Activated T-cell treated with anti-CD3 and anti-CD28 coated beads, Interleukin-2, amount 50 U/mL, for 72 hours (primary cell): Measurements from ENCODE around the gene ARHGAP44. TPM values are rescaled to one million over a fixed set of nuclear protein-coding genes. Genes with fewer than 3 reads are reported as not detected.
"Not testable (repeated sequence)": the region's sequence is repeated elsewhere in the genome, so short reads cannot be mapped to it uniquely, and the experiment has no call there.

ENCODE experiments used
- ATAC-seq, 2 donors: fragments of 150-1000 bp; cut with Tn5 transposase; replicated peaks in 1 of 2; 2 replicates each; pipeline ENCODE4 v1.10.0; 2021; ENCODE audit warnings: moderate library complexity in 2 of 2, mild to moderate bottlenecking in 1 of 2
- DNase-seq, 2 donors: peaks; one replicate each; pipeline ENCODE4 v3.0.0; 2021 to 2022; ENCODE audit warnings: mixed read lengths in 1 of 2
- H3K27ac Mint-ChIP-seq: one replicate; pipeline ENCODE4 v1.8.0; 2022; ENCODE audit warnings: mild to moderate bottlenecking, moderate library complexity, mixed read lengths
- H3K27me3 Mint-ChIP-seq: one replicate; pipeline ENCODE4 v1.8.0; 2022; ENCODE audit warnings: low read depth, mixed read lengths
- H3K36me3 Mint-ChIP-seq, 2 donors: one replicate each; pipeline ENCODE4 v1.8.0; 2022; ENCODE audit warnings: mixed read lengths in 2 of 2, mild to moderate bottlenecking in 1 of 2; ENCODE audit not compliant: insufficient read depth in 2 of 2
- H3K4me1 Mint-ChIP-seq: one replicate; pipeline ENCODE4 v1.8.0; 2022; ENCODE audit warnings: low read depth, mixed read lengths
- H3K4me3 Mint-ChIP-seq, 2 donors: one replicate each; pipeline ENCODE4 v1.8.0; 2022; ENCODE audit warnings: mild to moderate bottlenecking in 2 of 2, mixed read lengths in 2 of 2, moderate library complexity in 2 of 2
- H3K9me3 Mint-ChIP-seq, 2 donors: one replicate each; pipeline ENCODE4 v1.8.0; 2022; ENCODE audit warnings: mixed read lengths in 2 of 2
- total RNA-seq, 2 donors: library from RNA; stranded (reverse); gene quantifications; one replicate each; pipeline ENCODE4 v1.2.3, GENCODE V29; 2022

Gene ARHGAP44
- total RNA-seq, 2 donors from 2014 or later = 0.55 TPM; not detected in 1

GRCh38 chr17:12963505-12963904 is 174.2 kb downstream of the ARHGAP44 start:
- peaks cover 0 to 1% of the 10 kb centered on the region in 2 donors for H3K36me3 Mint-ChIP-seq
- no peak for ATAC-seq
- no peak for DNase-seq
- H3K27me3 Mint-ChIP-seq = no peaks in the 10 kb centered on the region
- H3K9me3 Mint-ChIP-seq = no peaks in the 10 kb centered on the region
- no peak overlapping the region for H3K4me3 Mint-ChIP-seq
- H3K27ac Mint-ChIP-seq = no peak overlapping the region
- H3K4me1 Mint-ChIP-seq = no peaks in the 10 kb centered on the region

GRCh38 chr17:12964162-12964561 is 174.9 kb downstream of the ARHGAP44 start:
- Mint-ChIP-seq H3K27me3 (no peaks in the 10 kb centered on the region), H3K9me3 (no peaks in the 10 kb centered on the region), H3K27ac (no peak overlapping the region), H3K36me3 (peaks cover 0 to 1% of the 10 kb centered on the region in 2 donors), H3K4me1 (no peaks in the 10 kb centered on the region), H3K4me3 (no peak overlapping the region)
- ATAC-seq (no peak), DNase-seq (no peak)

GRCh38 chr17:12964840-12965239 is 175.5 kb downstream of the ARHGAP44 start:
- ATAC-seq = no peak
- DNase-seq = no peak
- H3K27me3 Mint-ChIP-seq = no peaks in the 10 kb centered on the region
- H3K36me3 Mint-ChIP-seq = peaks cover 0 to 1% of the 10 kb centered on the region in 2 donors
- no peak overlapping the region for H3K4me3 Mint-ChIP-seq
- no peaks in the 10 kb centered on the region for H3K4me1 Mint-ChIP-seq
- H3K9me3 Mint-ChIP-seq = no peaks in the 10 kb centered on the region
- H3K27ac Mint-ChIP-seq = no peak overlapping the region

GRCh38 chr17:12965988-12966387 is 176.7 kb downstream of the ARHGAP44 start:
- Mint-ChIP-seq H3K36me3 (peaks cover 0 to 1% of the 10 kb centered on the region in 2 donors), H3K4me3 (no peak overlapping the region), H3K27me3 (no peaks in the 10 kb centered on the region), H3K9me3 (no peaks in the 10 kb centered on the region), H3K4me1 (no peaks in the 10 kb centered on the region), H3K27ac (no peak overlapping the region)
- ATAC-seq (no peak), DNase-seq (no peak)

GRCh38 chr17:12966413-12966812 is 177.1 kb downstream of the ARHGAP44 start:
- H3K27ac Mint-ChIP-seq = no peak overlapping the region
- peaks cover 0 to 1% of the 10 kb centered on the region in 2 donors for H3K36me3 Mint-ChIP-seq
- no peaks in the 10 kb centered on the region for H3K9me3 Mint-ChIP-seq
- peaks cover 2% of the 10 kb centered on the region for H3K27me3 Mint-ChIP-seq
- H3K4me1 Mint-ChIP-seq = no peaks in the 10 kb centered on the region
- H3K4me3 Mint-ChIP-seq = no peak overlapping the region
- ATAC-seq (no peak), DNase-seq (no peak)

GRCh38 chr17:12967962-12968361 is 178.7 kb downstream of the ARHGAP44 start:
- DNase-seq = no peak
- no peaks in the 10 kb centered on the region for H3K36me3 Mint-ChIP-seq
- H3K9me3 Mint-ChIP-seq = no peaks in the 10 kb centered on the region
- ATAC-seq = no peak
- H3K4me1 Mint-ChIP-seq = no peaks in the 10 kb centered on the region
- H3K27ac Mint-ChIP-seq = no peak overlapping the region
- no peak overlapping the region for H3K4me3 Mint-ChIP-seq
- peaks cover 11% of the 10 kb centered on the region for H3K27me3 Mint-ChIP-seq

- no peak overlapping the region for H3K27ac Mint-ChIP-seq
- DNase-seq (no peak), ATAC-seq (no peak)
- H3K9me3 Mint-ChIP-seq = no peaks in the 10 kb centered on the region
- no peak overlapping the region for H3K4me3 Mint-ChIP-seq
- no peaks in the 10 kb centered on the region for H3K4me1 Mint-ChIP-seq
- peaks cover 23% of the 10 kb centered on the region for H3K27me3 Mint-ChIP-seq
- H3K36me3 Mint-ChIP-seq = no peaks in the 10 kb centered on the region
Observed at GRCh38 chr17:12973496-12974004, 184.3 kb downstream of the ARHGAP44 start.

GRCh38 chr17:12974005-12974531 is 184.8 kb downstream of the ARHGAP44 start:
- ATAC-seq = no peak
- no peak for DNase-seq
- Mint-ChIP-seq H3K36me3 (no peaks in the 10 kb centered on the region), H3K27me3 (peaks cover 23% of the 10 kb centered on the region), H3K4me1 (no peaks in the 10 kb centered on the region), H3K9me3 (no peaks in the 10 kb centered on the region), H3K27ac (no peak overlapping the region), H3K4me3 (peak overlapping the region in 1 of 2 donors; percentile 6)

- no peak for DNase-seq
- Mint-ChIP-seq H3K27me3 (peaks cover 15% of the 10 kb centered on the region), H3K36me3 (no peaks in the 10 kb centered on the region), H3K27ac (no peak overlapping the region), H3K4me3 (no peak overlapping the region), H3K9me3 (no peaks in the 10 kb centered on the region), H3K4me1 (no peaks in the 10 kb centered on the region)
- no peak for ATAC-seq
Observed at GRCh38 chr17:12977008-12977751, 187.9 kb downstream of the ARHGAP44 start.

GRCh38 chr17:12978787-12979186 is 189.5 kb downstream of the ARHGAP44 start:
- H3K4me1 Mint-ChIP-seq, ATAC-seq, H3K9me3 Mint-ChIP-seq, H3K27ac Mint-ChIP-seq, H3K4me3 Mint-ChIP-seq, H3K36me3 Mint-ChIP-seq, DNase-seq: not testable (repeated sequence)
- H3K27me3 Mint-ChIP-seq = peaks cover 12% of the 10 kb centered on the region

GRCh38 chr17:12979246-12979645 is 189.9 kb downstream of the ARHGAP44 start:
- no peak for ATAC-seq
- no peak for DNase-seq
- no peak overlapping the region for H3K27ac Mint-ChIP-seq
- no peaks in the 10 kb centered on the region for H3K36me3 Mint-ChIP-seq
- H3K9me3 Mint-ChIP-seq = no peaks in the 10 kb centered on the region
- H3K27me3 Mint-ChIP-seq = peaks cover 10% of the 10 kb centered on the region
- no peaks in the 10 kb centered on the region for H3K4me1 Mint-ChIP-seq
- H3K4me3 Mint-ChIP-seq = no peak overlapping the region

- no peaks in the 10 kb centered on the region for H3K9me3 Mint-ChIP-seq
- H3K4me3 Mint-ChIP-seq = no peak overlapping the region
- no peaks in the 10 kb centered on the region for H3K4me1 Mint-ChIP-seq
- ATAC-seq = no peak
- H3K27me3 Mint-ChIP-seq = peaks cover 6% of the 10 kb centered on the region
- no peaks in the 10 kb centered on the region for H3K36me3 Mint-ChIP-seq
- H3K27ac Mint-ChIP-seq = no peak overlapping the region
- no peak for DNase-seq
Observed at GRCh38 chr17:12979826-12980500, 190.7 kb downstream of the ARHGAP44 start.

GRCh38 chr17:12982224-12982623 is 192.9 kb downstream of the ARHGAP44 start:
- Mint-ChIP-seq H3K36me3 (no peaks in the 10 kb centered on the region), H3K27ac (no peak overlapping the region), H3K9me3 (no peaks in the 10 kb centered on the region), H3K4me3 (no peak overlapping the region), H3K27me3 (peaks cover 6% of the 10 kb centered on the region), H3K4me1 (no peaks in the 10 kb centered on the region)
- ATAC-seq = peak in 1 of 2 donors; percentile 17
- DNase-seq = no peak
